HG03354 (cell line): ENCODE results near the gene ARL17A.
"Not testable (repeated sequence)": the region's sequence is repeated elsewhere in the genome, so short reads cannot be mapped to it uniquely, and the experiment has no call there.

Experiments used
- ATAC-seq: cut with Tn5 transposase; IDR thresholded peaks from one replicate; pipeline ENCODE4 v1.9.1; 2021; ENCODE audit warnings: mild to moderate bottlenecking; ENCODE audit not compliant: unreplicated experiment, poor library complexity, severe bottlenecking

ARL17A gene

DNA sequence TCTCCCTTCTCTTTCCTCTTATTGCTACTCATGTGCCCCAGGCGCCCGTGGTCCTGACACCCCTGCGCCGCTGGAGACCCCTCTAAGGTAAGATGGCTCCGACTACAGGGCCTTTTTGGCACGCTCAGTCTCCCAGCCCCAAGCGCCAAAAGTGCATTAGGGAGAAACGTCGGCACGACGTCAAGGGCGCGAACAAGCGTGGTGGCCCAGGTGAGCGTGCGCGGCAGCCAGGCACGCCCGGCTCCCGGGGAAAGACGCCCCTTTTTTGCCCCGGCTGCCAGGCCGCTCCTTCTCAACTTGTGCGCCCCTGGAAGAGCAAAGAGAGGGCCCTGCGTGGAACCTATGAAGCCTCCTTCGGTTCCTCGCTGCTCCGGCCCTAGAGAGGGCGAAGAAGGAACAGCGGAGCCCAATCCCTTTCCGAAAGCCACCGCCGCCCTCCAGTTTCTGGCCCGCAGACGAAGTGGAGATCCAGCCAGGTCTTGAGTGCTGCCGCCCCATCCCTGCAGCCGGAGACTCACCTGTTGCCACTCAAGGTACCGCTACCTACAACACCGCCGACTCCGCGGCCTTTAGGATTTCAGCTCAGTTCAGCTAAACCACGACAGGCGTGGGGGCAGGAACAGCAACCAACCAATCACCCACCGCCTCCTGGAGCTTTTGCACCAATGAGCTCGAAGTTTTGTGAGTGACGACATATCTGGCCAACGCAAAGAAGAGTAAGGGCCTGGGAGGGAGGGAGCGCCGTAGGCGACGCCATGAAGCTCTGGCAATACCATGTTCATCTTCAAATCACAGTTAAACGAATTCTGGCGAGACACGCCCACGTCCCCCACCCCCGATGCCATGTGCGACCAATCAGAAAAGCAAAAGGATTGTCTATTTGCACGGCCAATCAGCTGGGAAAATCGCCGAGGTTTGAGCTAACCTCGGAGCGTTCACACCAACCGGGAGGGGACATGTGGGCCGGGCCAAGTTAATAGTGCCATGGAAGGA, at the start of gene ARL17A:
Gene ARL17A, minus strand, starts transcription at position 609 of the 993 bp plus-strand sequence. CDS start 3,369 bp downstream, outside the sequence.
- ATAC-seq: peak; percentile 93

DNA sequence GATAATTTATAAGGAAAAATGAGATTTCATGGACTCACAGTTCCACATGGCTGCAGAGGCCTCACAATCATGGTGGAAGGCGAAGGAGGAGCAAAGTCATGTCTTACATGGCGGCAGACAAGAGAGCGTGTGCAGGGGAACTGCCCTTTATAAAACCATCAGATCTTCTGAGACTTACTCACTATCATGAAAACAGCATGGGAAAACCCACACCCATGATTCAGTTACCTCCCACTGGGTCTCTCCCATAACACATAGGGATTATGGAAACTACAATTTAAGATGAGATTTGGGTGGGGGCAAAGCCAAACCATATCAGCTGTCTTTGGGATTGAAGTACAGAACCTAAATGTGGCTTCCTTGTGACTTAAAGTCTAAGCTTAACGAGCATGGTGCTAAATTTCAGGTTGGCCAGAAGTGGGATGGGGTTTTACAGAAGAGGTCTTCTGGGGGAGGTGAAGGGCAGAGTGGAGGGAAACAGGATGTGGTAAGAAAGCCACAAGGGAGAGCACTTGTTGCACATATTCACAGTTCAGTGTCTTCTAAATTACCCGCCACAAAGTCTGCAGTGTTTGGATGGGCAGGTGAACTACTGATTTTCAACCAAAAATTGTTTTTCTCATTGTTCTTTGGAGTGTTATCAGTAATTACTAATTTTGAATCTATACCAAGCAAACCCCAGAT, 49.4 kb upstream of the ARL17A start:
- not testable (repeated sequence) for ATAC-seq

DNA sequence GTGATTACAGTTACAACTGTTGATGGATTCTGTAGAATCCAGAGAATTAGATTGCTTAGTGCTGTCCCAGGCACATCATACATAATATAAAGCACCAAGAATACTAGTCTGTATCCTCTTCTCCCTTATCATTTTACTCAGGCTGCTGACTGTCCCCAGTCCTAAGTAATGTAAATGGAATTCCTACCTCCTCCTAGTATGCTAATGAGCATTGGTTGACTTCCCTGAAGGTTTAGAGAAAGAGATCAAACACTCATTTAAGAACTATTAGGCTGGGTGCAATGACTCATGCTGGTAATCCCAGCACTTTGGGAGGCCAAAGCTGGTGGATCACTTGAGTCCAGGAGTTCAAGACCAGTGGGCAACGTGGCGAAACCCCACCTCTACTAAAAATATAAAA, 48.0 kb upstream of the ARL17A start:
- ATAC-seq: not testable (repeated sequence)

- ATAC-seq: not testable (repeated sequence)
Measured at GRCh38 chr17:46624726-46625125, 45.2 kb upstream of the ARL17A start.

DNA sequence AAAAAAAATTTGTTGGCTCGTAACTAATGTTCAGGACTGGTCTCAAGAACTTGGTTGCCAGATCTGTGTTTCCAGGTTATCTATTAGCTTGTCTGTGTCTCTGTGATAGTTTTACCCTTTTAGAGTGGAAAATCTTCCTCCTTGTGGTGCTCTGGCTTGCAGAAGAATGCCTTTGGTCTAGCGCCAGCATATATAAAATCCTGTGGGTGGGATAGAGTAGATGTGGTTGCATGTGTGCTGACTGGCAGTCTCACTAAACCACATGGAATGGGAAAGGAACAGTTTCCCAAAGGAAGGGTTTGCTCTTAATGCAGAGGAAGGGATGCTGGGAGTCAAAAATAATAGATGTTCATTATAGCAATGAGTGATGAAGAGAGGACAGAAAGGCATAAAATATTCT, 44.3 kb upstream of the ARL17A start:
- not testable (repeated sequence) for ATAC-seq

DNA sequence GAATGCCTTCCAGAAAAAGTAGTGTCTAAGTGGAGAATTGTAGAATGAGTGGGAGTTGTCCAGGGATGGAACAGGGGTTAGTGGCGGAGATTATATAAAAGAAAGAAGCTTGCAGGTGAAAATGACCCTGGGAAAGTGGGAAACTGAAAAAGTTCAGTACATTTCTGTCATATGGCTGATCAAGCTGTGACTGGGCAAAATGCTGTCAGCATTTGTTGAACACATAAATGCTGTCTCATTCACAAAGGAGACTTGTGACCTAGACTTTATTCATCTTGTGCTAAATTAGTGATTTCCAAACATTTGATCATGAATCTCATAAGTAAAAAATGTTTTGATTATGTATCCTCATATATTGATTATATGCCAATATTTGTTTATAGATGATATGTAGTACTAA, 39.5 kb upstream of the ARL17A start:
- ATAC-seq: not testable (repeated sequence)

GRCh38 chr17:46617121-46617520, 37.6 kb upstream of the ARL17A start:
- not testable (repeated sequence) for ATAC-seq

GRCh38 chr17:46613876-46614275, 34.4 kb upstream of the ARL17A start:
- not testable (repeated sequence) for ATAC-seq

DNA sequence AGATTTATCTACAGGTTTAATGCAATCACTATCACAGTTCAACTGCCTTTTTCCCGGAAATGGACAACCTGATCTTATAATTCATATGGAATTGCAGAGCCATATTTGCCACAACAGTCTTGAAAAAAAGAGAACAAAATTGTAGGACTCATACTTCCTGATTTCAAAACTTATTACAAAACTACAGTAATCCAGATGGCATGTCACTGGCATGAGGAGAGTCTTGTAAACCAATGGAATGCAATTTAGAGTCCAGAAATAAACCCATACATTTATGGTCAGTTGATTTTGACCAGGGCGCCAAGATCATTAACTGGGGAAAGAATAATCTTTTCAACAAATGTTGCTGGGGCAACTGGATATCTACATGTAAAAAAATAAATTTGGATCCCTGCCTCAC, 31.8 kb upstream of the ARL17A start:
- ATAC-seq: not testable (repeated sequence)

DNA sequence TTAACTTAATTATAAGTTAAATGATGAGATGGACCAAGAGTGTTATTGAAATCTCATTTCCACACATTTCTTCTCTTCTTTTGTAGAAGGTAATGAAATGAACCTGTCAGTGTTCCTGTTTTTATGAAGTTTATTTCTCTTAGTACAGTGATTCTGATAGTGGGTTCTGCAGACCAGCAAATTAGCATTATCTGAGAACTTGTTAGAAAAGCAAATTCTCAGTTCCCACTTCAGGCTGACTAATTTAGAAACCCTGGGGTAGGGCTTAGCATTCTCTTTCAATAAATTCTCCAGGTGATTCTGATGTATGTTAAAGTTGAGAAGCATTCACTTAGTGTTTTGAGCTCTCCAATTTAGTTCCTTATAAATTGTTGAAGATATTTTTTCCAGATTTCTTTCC, 23.6 kb upstream of the ARL17A start:
- ATAC-seq: peak; percentile 93

DNA sequence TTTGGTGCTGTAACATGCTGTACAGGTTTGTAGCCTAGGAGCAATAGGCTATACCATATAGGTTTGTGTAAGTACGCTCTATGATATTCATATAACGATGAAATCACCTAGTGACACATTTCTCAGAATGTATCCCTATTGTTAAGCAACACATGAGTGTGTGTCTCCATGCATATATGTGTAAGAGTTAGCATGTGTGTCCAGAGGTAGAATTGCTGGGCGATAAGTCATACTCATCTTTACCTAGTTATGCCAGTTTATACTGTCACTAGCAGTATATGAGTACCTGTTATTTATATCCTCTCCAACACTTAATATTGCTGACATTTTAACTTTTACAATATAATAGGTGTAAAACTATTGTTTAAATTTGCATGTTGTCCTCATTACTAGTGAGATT, 21.3 kb upstream of the ARL17A start:
- not testable (repeated sequence) for ATAC-seq

DNA sequence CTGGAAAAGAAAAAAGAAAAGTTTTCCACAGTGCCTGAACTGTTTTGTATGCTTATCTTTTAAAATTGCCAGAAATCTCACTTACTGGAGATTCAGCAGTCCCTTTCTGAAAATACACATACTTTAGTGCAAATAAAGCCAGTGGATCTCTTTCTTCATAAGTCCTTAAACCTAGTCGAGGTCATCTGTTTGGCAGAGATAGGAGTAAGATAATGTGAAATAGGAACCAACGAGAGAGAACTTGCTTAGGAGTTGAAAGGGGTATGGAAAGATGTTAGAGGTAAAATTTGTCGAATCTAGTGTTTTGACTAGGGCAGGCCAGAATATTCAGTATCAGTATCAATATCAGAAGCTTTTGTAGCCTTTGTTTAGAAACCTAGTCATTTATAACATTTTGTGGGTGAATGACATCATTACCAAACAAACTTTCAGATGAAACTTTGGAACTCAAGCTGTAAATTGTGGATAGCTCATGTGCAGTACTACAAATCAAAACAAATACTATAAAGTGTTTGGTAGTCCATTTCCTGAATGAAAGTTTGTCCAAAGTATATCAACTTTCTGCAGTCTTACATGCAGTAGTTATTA, 18.9 kb upstream of the ARL17A start:
- peak; percentile 55 for ATAC-seq

DNA sequence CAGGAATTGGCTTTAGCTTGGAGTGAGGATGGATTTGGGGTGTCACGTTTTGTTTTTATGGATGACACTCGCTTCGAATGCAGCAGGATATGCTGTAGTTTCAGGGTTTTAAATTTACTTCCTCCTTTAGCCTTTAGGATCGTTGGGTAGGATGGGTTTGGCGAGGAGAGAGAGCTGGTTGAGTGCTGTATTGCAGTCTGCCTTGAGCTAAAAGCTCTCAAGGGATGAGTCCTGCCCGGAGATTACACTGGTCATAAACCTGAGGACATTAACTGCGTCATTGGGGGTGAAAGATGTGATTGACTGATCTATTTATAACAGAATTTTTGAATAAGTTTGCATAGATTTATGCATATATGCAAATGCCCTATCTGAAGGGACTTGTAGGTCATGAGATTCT, 11.8 kb upstream of the ARL17A start:
- ATAC-seq: peak; percentile 60

GRCh38 chr17:46590157-46591146, 11.0 kb upstream of the ARL17A start, which contains the start of gene NSF:
Gene NSF, plus strand, starts transcription at chr17:46590669. Its CDS starts 107 bp downstream, at chr17:46590776.
- peak; percentile 79 for ATAC-seq

GRCh38 chr17:46585444-46585843, 6.0 kb upstream of the ARL17A start:
- not testable (repeated sequence) for ATAC-seq

GRCh38 chr17:46580082-46580481, 591 bp upstream of the ARL17A start:
- ATAC-seq: peak; percentile 5

DNA sequence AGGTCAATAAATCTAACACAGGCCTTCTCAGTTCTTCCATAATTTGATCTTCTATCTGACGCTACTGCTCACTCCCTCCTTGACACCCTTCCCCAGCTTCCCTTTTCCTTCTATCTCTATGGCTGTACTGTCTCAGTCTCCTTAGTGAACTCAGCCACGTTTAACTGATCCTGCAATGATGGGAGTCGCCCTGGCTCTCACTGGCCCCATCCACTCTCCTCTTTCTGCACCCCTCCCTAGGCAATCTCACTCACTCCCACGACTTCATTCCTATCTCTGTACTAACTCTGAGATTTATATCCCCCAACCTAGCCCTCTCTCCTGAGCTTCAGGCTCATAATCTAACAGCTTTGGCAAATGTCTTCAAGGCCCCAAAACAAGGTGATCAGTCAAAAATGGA, 7.7 kb downstream of the ARL17A start:
- not testable (repeated sequence) for ATAC-seq

DNA sequence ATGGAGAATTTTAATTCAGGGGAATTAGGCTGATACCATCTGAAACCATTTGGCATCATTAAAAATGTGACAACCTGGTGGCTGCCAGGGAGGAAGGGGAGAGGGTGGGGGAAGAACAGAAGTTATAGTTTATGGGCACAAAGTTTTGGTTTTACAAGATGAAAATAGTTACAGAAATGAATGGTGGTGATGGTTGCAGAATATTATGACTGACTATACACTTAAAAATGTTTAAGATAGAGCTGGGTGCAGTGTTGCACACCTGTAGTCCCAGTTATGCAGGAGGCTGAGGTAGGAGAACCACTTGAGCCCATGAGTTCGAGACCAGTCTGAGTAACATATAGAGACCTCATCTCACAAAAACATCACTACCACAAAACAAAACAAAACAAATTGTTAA, 12.5 kb downstream of the ARL17A start:
- ATAC-seq: not testable (repeated sequence)

- ATAC-seq: not testable (repeated sequence)
Measured at GRCh38 chr17:46566284-46566683, 13.2 kb downstream of the ARL17A start.
